Natural killer cell treated with Interleukin-12 subunit alpha and Interleukin-12 subunit beta and Interleukin-15 and Interleukin-18, amount 100 ng/mL, for 72 hours (primary cell): ENCODE measurements around the gene DYNC1LI2. TPM values are rescaled to one million over a fixed set of nuclear protein-coding genes. Genes with fewer than 3 reads are reported as not detected.
"Not testable (repeated sequence)": the region's sequence is repeated elsewhere in the genome, so short reads cannot be mapped to it uniquely, and the experiment has no call there.

ENCODE experiments used
- ATAC-seq, 2 donors: fragments of 150-1000 bp; cut with Tn5 transposase in 1 of 2; sonication (Bioruptor Pico), chemical (Tn5 transposase) in 1 of 2; 2 replicates each; pipeline ENCODE4 v1.10.0; 2021
- DNase-seq: peaks from one replicate; pipeline ENCODE4 v3.0.0; 2022; ENCODE audit warnings: low spot score
- H3K27ac Mint-ChIP-seq, 2 donors: 1 replicate in 1 of 2; 2 replicates in 1 of 2; pipeline ENCODE4 v1.8.0; 2022; ENCODE audit warnings: mixed read lengths in 2 of 2, mild to moderate bottlenecking in 1 of 2, moderate library complexity in 1 of 2
- H3K27me3 Mint-ChIP-seq, 2 donors: 1 replicate in 1 of 2; 2 replicates in 1 of 2; pipeline ENCODE4 v1.8.0; 2022; ENCODE audit warnings: mixed read lengths in 2 of 2
- H3K36me3 Mint-ChIP-seq: one replicate; pipeline ENCODE4 v1.8.0; 2022; ENCODE audit warnings: mixed read lengths
- H3K4me1 Mint-ChIP-seq, 2 donors: 1 replicate in 1 of 2; 2 replicates in 1 of 2; pipeline ENCODE4 v1.8.0; 2022; ENCODE audit warnings: low read depth in 2 of 2, mixed read lengths in 2 of 2, mild to moderate bottlenecking in 1 of 2
- H3K4me3 Mint-ChIP-seq: one replicate; pipeline ENCODE4 v1.8.0; 2022; ENCODE audit warnings: mixed read lengths
- H3K9me3 Mint-ChIP-seq: 2 replicates; pipeline ENCODE4 v1.8.0; 2022; ENCODE audit warnings: mixed read lengths
- total RNA-seq, 2 donors: library from RNA; stranded (reverse); gene quantifications; one replicate each; pipeline ENCODE4 v1.2.3, GENCODE V29; 2022

DYNC1LI2 gene
- total RNA-seq, 2 donors from 2014 or later = 74.0 to 101 TPM

DNA sequence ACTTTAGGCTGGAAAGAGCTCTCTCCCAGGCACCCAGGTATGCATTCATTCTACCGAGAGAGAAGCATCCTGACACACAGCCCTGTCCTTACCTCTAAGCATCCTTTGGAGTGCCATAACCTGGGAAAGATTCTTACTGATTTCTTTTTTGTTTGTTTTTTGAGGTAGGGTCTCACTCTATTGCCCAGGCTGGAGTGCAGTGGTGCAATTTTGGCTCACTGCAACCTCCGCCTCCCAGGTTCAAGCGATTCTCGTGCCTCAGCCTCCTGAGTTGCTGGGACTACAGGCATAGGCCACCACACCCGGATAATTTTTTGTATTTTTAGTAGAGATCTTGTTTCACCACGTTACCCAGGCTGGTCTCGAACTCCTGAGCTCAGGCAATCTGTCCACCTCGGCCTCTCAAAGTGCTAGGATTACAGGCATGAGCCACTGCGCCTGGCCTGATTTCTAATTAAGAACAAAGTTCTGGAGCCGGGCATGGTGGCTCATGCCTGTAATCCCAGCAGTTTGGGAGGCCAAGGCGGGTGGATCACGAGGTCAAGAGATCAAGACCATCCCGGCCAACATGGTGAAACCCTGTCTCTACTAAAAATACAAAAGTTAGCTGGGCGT, 65.8 kb downstream of the DYNC1LI2 start:
- H3K9me3 Mint-ChIP-seq, H3K4me3 Mint-ChIP-seq, H3K27ac Mint-ChIP-seq, H3K4me1 Mint-ChIP-seq, DNase-seq, H3K36me3 Mint-ChIP-seq, H3K27me3 Mint-ChIP-seq, ATAC-seq: not testable (repeated sequence)

DNA sequence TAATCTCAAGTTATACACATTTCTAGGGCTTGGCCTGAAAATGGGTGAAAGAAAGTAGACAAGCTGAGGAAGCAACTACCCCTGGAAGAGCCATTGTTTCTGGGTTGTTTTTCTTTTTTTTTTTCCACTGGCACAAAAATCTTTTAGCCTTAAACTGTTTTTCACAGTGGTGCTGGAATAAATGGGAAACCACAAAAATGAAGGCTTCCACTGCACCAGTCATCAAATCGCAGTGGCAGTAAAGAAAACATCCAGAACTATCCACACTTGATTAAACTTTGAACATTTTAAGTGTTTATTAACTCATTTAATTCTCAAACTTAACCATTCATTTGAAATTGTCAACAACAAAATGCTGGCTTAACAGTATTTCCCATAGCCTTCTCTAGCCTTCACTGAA, 69.1 kb downstream of the DYNC1LI2 start:
- DNase-seq (no peak), ATAC-seq (no peak)
- Mint-ChIP-seq H3K36me3 (no peaks in the 10 kb centered on the region), H3K27me3 (peaks cover 0 to 3% of the 10 kb centered on the region in 2 donors), H3K27ac (no peak overlapping the region), H3K9me3 (no peaks in the 10 kb centered on the region), H3K4me1 (no peaks in the 10 kb centered on the region), H3K4me3 (no peak overlapping the region)

DNA sequence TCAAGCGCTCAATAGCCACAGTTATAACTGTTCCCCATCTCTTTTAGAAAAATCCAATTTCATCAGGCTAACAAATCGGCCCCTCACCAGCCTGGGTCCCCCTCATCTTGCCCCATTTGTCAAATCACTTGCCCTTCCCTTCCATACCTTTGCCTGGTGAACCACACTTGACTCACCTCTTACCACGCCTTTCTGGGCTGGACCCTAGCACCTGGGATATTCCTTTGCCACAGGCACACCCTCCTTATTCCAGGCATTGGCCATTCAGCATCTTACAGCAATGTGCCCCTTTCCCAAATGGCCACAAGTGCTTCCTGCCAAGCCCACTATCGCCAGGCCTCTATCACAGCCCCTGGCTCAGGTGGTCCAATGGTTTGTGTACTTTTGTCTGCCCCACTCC, 69.7 kb downstream of the DYNC1LI2 start:
- H3K9me3 Mint-ChIP-seq = no peaks in the 10 kb centered on the region
- peaks cover 0 to 3% of the 10 kb centered on the region in 2 donors for H3K27me3 Mint-ChIP-seq
- DNase-seq (no peak), ATAC-seq (no peak)
- no peak overlapping the region for H3K27ac Mint-ChIP-seq
- H3K36me3 Mint-ChIP-seq = no peaks in the 10 kb centered on the region
- no peak overlapping the region for H3K4me3 Mint-ChIP-seq
- H3K4me1 Mint-ChIP-seq = no peaks in the 10 kb centered on the region

DNA sequence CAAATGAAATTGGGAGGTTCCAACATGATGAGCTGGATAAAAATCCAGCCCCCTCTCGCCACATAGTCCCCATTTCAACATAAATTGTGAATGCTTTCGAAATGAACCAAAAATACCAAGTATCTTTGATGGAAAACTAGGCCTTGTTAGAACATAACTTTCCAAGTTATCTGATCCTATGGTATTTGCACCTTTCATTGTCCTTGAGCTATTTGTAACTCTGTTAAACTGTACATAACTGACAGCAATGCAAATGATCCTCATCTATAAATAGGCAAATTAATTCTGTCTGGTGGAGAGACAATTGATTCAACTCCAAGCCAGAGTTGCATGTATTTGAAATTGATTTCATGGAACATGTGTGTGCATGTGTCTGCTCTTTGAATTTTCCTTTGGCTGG, 73.1 kb downstream of the DYNC1LI2 start:
- Mint-ChIP-seq H3K27ac (no peak overlapping the region), H3K27me3 (no peaks in the 10 kb centered on the region), H3K36me3 (no peaks in the 10 kb centered on the region), H3K4me3 (no peak overlapping the region), H3K9me3 (no peaks in the 10 kb centered on the region), H3K4me1 (no peaks in the 10 kb centered on the region)
- DNase-seq (no peak), ATAC-seq (no peak)

DNA sequence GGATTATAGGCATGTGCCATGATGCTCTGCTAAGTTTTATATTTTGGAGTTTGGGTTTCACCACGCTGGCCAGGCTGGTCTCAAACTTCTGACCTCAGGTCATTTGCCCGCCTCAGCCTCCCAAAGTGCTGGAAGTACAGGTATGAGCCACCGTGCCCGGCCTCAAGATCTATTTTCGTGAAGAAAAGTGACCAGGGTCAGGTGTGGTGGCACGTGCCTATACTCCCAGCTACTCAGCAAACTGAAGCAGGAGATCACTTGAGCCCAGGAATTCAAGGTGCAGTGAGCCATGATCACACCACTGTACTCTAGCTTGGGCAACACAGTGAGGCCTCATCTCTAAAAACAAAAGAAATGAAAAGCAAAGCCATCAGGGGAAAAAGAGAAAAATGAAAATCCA, 73.6 kb downstream of the DYNC1LI2 start:
- no peak for ATAC-seq

DNA sequence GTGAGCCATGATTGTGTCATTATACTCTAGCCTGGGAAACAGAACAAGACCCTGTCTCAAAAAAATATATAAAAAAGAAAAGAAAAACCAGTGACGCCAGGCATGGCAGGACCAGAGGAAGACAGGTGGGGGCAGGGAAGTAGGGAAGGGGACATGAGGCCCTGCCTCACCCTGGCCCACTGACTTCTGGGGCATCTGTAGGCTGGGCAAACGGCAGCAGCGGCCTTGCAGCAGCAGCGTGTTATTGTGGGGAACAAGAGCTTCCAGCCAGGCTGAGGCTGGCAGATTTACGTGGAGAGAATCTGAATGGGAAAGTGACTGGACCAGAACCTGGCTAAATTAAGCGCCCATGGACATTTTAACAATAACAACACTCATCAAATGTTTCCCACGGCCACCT, 74.2 kb downstream of the DYNC1LI2 start:
- DNase-seq (no peak), ATAC-seq (no peak)
- no peaks in the 10 kb centered on the region for H3K4me1 Mint-ChIP-seq
- no peak overlapping the region for H3K27ac Mint-ChIP-seq
- H3K4me3 Mint-ChIP-seq = no peak overlapping the region
- H3K36me3 Mint-ChIP-seq = no peaks in the 10 kb centered on the region
- H3K27me3 Mint-ChIP-seq = no peaks in the 10 kb centered on the region
- no peaks in the 10 kb centered on the region for H3K9me3 Mint-ChIP-seq

More for the DNA sequence above, 73.6 kb downstream of the DYNC1LI2 start:
- Mint-ChIP-seq H3K27me3 (no peaks in the 10 kb centered on the region), H3K36me3 (no peaks in the 10 kb centered on the region), H3K4me1 (no peaks in the 10 kb centered on the region), H3K4me3 (no peak overlapping the region), H3K9me3 (no peaks in the 10 kb centered on the region), H3K27ac (no peak overlapping the region)
- no peak for DNase-seq

DNA sequence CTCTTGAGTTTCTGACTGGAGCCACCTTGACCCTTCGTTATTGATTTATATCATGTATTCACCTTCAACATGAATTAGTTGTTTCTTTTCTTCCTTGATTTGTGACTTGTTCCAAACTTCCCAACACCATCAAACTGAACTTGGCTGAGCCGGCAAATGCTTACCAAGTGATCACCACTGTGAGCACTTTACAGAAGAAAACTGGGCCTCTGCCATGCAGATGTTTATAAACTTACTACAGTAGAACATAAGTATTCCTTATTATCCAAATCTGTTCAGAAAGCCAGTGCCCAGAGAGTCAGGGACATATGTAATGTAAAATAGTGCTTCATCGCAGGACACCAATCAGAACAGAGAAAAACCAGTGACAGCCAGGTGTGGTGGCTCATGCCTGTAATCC, 74.8 kb downstream of the DYNC1LI2 start:
- DNase-seq (no peak), ATAC-seq (no peak)
- Mint-ChIP-seq H3K4me3 (no peak overlapping the region), H3K27me3 (no peaks in the 10 kb centered on the region), H3K9me3 (no peaks in the 10 kb centered on the region), H3K27ac (no peak overlapping the region), H3K4me1 (no peaks in the 10 kb centered on the region), H3K36me3 (no peaks in the 10 kb centered on the region)

DNA sequence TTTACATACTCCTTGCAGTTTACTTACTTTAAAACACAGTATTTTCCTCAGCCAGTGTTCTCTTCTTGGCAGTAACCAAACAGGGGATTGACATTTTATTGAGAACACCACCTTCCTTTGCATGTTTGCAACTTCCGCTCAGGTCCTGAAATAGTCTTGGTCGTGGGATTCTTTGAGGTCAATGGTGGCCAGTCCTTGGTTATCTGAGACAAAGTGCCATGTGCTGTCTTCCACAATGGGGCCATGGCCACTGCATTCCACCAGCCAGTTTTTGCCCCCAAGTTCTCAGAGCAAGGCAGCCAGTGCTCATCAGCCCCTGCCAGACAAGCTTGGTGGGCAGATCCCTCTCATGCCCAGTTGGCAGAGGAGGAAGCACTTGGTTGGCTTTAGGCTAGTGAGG, 77.7 kb downstream of the DYNC1LI2 start:
- no peaks in the 10 kb centered on the region for H3K36me3 Mint-ChIP-seq
- H3K27ac Mint-ChIP-seq = no peak overlapping the region
- no peaks in the 10 kb centered on the region for H3K4me1 Mint-ChIP-seq
- no peaks in the 10 kb centered on the region for H3K9me3 Mint-ChIP-seq
- ATAC-seq (no peak), DNase-seq (no peak)
- H3K4me3 Mint-ChIP-seq = no peak overlapping the region
- H3K27me3 Mint-ChIP-seq = no peaks in the 10 kb centered on the region

Other genes starting within 250 kb of the DYNC1LI2 start
- gene TK2, start 201.5 kb downstream of the DYNC1LI2 start, total RNA-seq = 1 to 10 TPM; 5.9 to 6.3 TPM
- gene CKLF, start 199.0 kb downstream of the DYNC1LI2 start, total RNA-seq = 10 to 100 TPM; 71.2 to 78.6 TPM
- gene CMTM1, start 185.2 kb downstream of the DYNC1LI2 start, total RNA-seq = 10 to 100 TPM in 1 of 2 donors, 1 to 10 TPM in 1; 7.2 to 11.6 TPM
- under 1 TPM; 0.45 to 0.67 TPM for gene CMTM2, start 172.1 kb downstream of the DYNC1LI2 start, total RNA-seq
- 10 to 100 TPM; 43.8 to 49.7 TPM for gene CMTM3, start 146.9 kb downstream of the DYNC1LI2 start, total RNA-seq
- gene CMTM4, start 54.9 kb downstream of the DYNC1LI2 start, total RNA-seq = 1 to 10 TPM; 1.2 to 2.2 TPM
- under 1 TPM; 0.38 to 0.64 TPM for gene TERB1, start 50.0 kb upstream of the DYNC1LI2 start, total RNA-seq
- 10 to 100 TPM; 69.4 to 98.3 TPM for gene NAE1, start 79.4 kb upstream of the DYNC1LI2 start, total RNA-seq
- gene CA7, start 92.8 kb upstream of the DYNC1LI2 start, total RNA-seq = not detected
- 10 to 100 TPM; 28.0 to 35.0 TPM for gene PDP2, start 128.9 kb upstream of the DYNC1LI2 start, total RNA-seq
- not detected for gene CDH16, start 167.3 kb upstream of the DYNC1LI2 start, total RNA-seq
- 10 to 100 TPM in 1 of 2 donors, 1 to 10 TPM in 1; 2.3 to 12.8 TPM for gene RRAD, start 173.9 kb upstream of the DYNC1LI2 start, total RNA-seq
- 100 to 1,000 TPM; 147 to 153 TPM for gene CIAO2B, start 182.8 kb upstream of the DYNC1LI2 start, total RNA-seq
- 10 to 100 TPM; 27.7 to 36.7 TPM for gene CES2, start 183.9 kb upstream of the DYNC1LI2 start, total RNA-seq
- gene CES3, start 209.7 kb upstream of the DYNC1LI2 start, total RNA-seq = 1 to 10 TPM in 1 of 2 donors, not detected in 1; 1.6 TPM
- gene CES4A, start 237.0 kb upstream of the DYNC1LI2 start, total RNA-seq = 1 to 10 TPM; 6.5 to 8.2 TPM